Measurements from ENCODE around the gene MMP14.

DNA sequence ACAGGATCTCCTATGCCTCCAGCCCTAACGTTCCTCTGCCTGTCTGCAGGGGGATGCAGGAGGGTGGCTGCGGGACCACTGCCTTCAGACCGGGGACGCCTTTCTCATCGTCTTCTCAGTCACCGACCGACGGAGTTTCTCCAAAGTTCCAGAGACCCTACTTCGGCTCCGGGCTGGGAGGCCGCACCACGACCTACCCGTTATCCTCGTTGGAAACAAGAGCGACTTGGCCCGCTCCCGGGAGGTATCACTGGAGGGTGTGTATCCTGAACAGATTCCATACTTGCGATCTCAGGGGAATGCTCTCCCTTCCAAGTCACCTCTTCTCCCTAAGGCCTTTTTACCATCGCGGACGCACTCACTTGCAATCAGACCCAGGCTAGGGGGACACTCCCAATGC lies 49.6 kb downstream of the MMP14 start:
- TF ChIP-seq POLR2AphosphoS5 (IDR thresholded peaks at IDR 0.05) (no peak), POLR2A (IDR thresholded peaks at IDR 0.05) (no peak)
- TF ChIP-seq, protein P1, sequence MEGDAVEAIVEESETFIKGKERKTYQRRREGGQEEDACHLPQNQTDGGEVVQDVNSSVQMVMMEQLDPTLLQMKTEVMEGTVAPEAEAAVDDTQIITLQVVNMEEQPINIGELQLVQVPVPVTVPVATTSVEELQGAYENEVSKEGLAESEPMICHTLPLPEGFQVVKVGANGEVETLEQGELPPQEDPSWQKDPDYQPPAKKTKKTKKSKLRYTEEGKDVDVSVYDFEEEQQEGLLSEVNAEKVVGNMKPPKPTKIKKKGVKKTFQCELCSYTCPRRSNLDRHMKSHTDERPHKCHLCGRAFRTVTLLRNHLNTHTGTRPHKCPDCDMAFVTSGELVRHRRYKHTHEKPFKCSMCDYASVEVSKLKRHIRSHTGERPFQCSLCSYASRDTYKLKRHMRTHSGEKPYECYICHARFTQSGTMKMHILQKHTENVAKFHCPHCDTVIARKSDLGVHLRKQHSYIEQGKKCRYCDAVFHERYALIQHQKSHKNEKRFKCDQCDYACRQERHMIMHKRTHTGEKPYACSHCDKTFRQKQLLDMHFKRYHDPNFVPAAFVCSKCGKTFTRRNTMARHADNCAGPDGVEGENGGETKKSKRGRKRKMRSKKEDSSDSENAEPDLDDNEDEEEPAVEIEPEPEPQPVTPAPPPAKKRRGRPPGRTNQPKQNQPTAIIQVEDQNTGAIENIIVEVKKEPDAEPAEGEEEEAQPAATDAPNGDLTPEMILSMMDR (IDR thresholded peaks at IDR 0.05) = no peak

Measured in suprapubic skin (tissue), 4 donors.